ENCODE data around the gene VAPA.

Gene VAPA

DNA sequence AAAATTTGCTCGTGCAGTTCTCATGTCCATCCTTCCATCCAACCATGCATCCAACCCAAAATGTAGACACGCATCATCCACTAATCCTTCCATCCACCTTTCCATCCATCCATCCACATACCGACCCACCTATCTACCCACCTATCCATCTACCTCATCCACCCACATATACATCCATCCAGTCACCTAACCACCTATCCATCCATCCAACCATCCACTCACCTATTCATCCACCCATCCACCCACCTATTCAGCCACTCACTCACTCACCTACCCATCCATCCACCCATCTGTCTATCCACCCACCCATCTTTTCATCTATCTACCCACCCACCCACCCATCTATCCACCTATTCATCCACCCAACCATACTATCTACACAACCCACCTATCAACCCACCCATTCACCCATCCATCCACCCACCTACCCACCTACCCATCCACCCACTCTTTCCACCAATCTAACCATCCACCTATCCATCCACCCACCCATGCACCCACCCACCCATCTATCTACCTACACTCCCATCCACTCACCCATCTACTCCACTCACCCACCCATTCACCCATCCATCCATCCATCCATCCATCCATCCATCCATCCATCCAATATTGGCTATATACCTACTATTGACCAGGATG, 94.3 kb downstream of the VAPA start:
- no peak for ATAC-seq
